ENCODE measurements around the gene TRIM66. TPM values are rescaled to one million over a fixed set of nuclear protein-coding genes. Genes with fewer than 3 reads are reported as not detected.

Gene TRIM66
- total and polyA plus RNA-seq, 9 of the 15 experiments (the other 6 are each of a cell fraction or from before 2014, with no cell fraction given), result 1.1 to 7.3 (median 4.9) TPM

- TF ChIP-seq, protein P1, sequence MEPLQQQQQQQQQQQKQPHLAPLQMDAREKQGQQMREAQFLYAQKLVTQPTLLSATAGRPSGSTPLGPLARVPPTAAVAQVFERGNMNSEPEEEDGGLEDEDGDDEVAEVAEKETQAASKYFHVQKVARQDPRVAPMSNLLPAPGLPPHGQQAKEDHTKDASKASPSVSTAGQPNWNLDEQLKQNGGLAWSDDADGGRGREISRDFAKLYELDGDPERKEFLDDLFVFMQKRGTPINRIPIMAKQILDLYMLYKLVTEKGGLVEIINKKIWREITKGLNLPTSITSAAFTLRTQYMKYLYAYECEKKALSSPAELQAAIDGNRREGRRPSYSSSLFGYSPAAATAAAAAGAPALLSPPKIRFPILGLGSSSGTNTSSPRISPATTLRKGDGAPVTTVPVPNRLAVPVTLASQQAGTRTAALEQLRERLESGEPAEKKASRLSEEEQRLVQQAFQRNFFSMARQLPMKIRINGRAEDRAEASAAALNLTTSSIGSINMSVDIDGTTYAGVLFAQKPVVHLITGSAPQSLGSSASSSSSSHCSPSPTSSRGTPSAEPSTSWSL (CRISPR knock-in tag; IDR thresholded peaks at IDR 0.05; ENCODE audit: borderline replicate concordance), result no peak
- TF ChIP-seq SMAD1 (IDR thresholded peaks at IDR 0.05; ENCODE audit: low read depth, low read length, partially characterized antibody) (no peak), SIRT6 (IDR thresholded peaks at IDR 0.05; ENCODE audit: low read depth, low read length) (no peak), NUFIP1 (IDR thresholded peaks at IDR 0.05; ENCODE audit: partially characterized antibody) (no peak), ZNF263 (CRISPR knock-in tag; IDR thresholded peaks at IDR 0.05; ENCODE audit: borderline replicate concordance) (peak; percentile 70), EGR1 (conservative IDR thresholded peaks at IDR 0.05) (peak; percentile 48)
Measured at GRCh38 chr11:8729837-8730696, 47.6 kb upstream of the TRIM66 start (continued).

GRCh38 chr11:8729067-8729466, 46.6 kb upstream of the TRIM66 start:
- H3K27me3 ChIP-seq (ENCODE audit: control insufficient read depth in 2 of 2, insufficient read depth in 2 of 2, low read length in 2 of 2), result peaks cover 12 to 30% of the 10 kb centered on the region in 2 experiments; a peak in 4 of 5 replicates
- H3K79me2 ChIP-seq (ENCODE audit: control insufficient read depth, insufficient read depth, low read length), result no peaks in the 10 kb centered on the region
- CTCF ChIA-PET (ENCODE audit: low intra/inter-chr PET ratio), result no interaction called here
- H3K9me3 ChIP-seq (replicated peaks; ENCODE audit: control insufficient read depth, insufficient read depth, low read depth, low read length), result no peaks in the 10 kb centered on the region
- no peaks in the 10 kb centered on the region for H4K20me1 ChIP-seq (replicated peaks; ENCODE audit: control insufficient read depth, insufficient read depth, low read length)
- in situ Hi-C loops (cut with MboI) (no loop called here), intact Hi-C loops (cut with micrococcal nuclease) (no loop called here)
- FAIRE-seq, result no peak
- BruUV-seq (replicated peaks), result no TSS peak
- no peak for TF ChIP-seq BDP1 (IDR thresholded peaks at IDR 0.05; ENCODE audit: insufficient read depth, insufficient read length)
- no peak for TF ChIP-seq KDM5B (IDR thresholded peaks at IDR 0.05; ENCODE audit: insufficient replicate concordance, low read depth, low read length)
- TF ChIP-seq RFX1 (IDR thresholded peaks at IDR 0.05), result no peak
- TF ChIP-seq THRB (CRISPR knock-in tag; conservative IDR thresholded peaks at IDR 0.05), result no peak
- no peak for TF ChIP-seq MEF2A (IDR thresholded peaks at IDR 0.05; ENCODE audit: control insufficient read depth, low read depth, low read length)
- TF ChIP-seq CTCF (IDR thresholded peaks at IDR 0.05 in 2 of 3, conservative IDR thresholded peaks at IDR 0.05 in 1 of 3; ENCODE audit: insufficient read depth in 2 of 3, low read depth in 1 of 3, low read length in 3 of 3), result no peak
- no peak for TF ChIP-seq NR0B1 (IDR thresholded peaks at IDR 0.05; ENCODE audit: partially characterized antibody)
- H3K4me3 ChIP-seq, result no peak overlapping the region
- no peak overlapping the region for H3K27ac ChIP-seq (ENCODE audit: extremely low read depth, low read depth, low read length)
- no peak for DNase-seq (ENCODE audit: extremely low read depth in 1 of 4, low spot score in 3 of 4)
- H3K4me1 ChIP-seq (replicated peaks in 1 of 2; ENCODE audit: control insufficient read depth in 2 of 2, insufficient read depth in 2 of 2, low read length in 2 of 2), result peaks cover 5 to 10% of the 10 kb centered on the region in 2 experiments; a peak in 4 of 5 replicates
- no peak overlapping the region for H2AFZ ChIP-seq (ENCODE audit: low read depth, low read length)
- no peak overlapping the region for H3K9ac ChIP-seq (ENCODE audit: insufficient read depth in 1 of 2, low read depth in 2 of 2, low read length in 2 of 2)
- ATAC-seq, result no peak
- H3K9me1 ChIP-seq (ENCODE audit: control insufficient read depth, insufficient read depth, low read length), result no peaks in the 10 kb centered on the region
- POLR2A ChIA-PET, result no interaction called here
- H3K36me3 ChIP-seq (ENCODE audit: control insufficient read depth, insufficient read depth, low read length), result no peaks in the 10 kb centered on the region
- 11% methylated on average over 6 of the region's 6 CpGs for WGBS (ENCODE audit: insufficient coverage, low coverage, missing lambda C conversion rate)
- H3K4me2 ChIP-seq (ENCODE audit: insufficient read depth, low read length), result no peak overlapping the region

Measured in K562 (cell line).